ENCODE data around the gene KCNQ4. TPM values are rescaled to one million over a fixed set of nuclear protein-coding genes. Genes with fewer than 3 reads are reported as not detected.

KCNQ4 gene
- polyA plus RNA-seq, 1 experiment, result 0.06 TPM

GRCh38 chr1:40760984-40761383 lies 22.6 kb upstream of the KCNQ4 start:
- Histone ChIP-seq H3K4me3 (ENCODE audit: low read depth, low read length) (no peak overlapping the region), H3K27me3 (ENCODE audit: control insufficient read depth, insufficient read depth, low read length) (no peaks in the 10 kb centered on the region), H3K36me3 (ENCODE audit: control insufficient read depth, insufficient read depth, low read length) (peaks cover 12% of the 10 kb centered on the region)
- ChIA-PET CTCF (no interaction called here), POLR2A (no interaction called here)
- DNase-seq (ENCODE audit: low read depth), result no peak
- no peak for TF ChIP-seq CTCF (IDR thresholded peaks at IDR 0.05; ENCODE audit: insufficient read depth, low read depth, low read length)

- DNase-seq (ENCODE audit: low read depth), result no peak
- no peak for TF ChIP-seq CTCF (IDR thresholded peaks at IDR 0.05; ENCODE audit: insufficient read depth, low read depth, low read length)
- Histone ChIP-seq H3K4me3 (ENCODE audit: low read depth, low read length) (no peak overlapping the region), H3K36me3 (ENCODE audit: control insufficient read depth, insufficient read depth, low read length) (peaks cover 13% of the 10 kb centered on the region), H3K27me3 (ENCODE audit: control insufficient read depth, insufficient read depth, low read length) (no peaks in the 10 kb centered on the region)
- CTCF ChIA-PET, result interaction anchor here (1.3 kb wide), 1 partner anchor 12 kb away, joined by 3 read pairs; no protein-coding TSS in a partner anchor
- POLR2A ChIA-PET, result no interaction called here
Measured at GRCh38 chr1:40762144-40762923, 21.3 kb upstream of the KCNQ4 start.

- DNase-seq (ENCODE audit: low read depth), result no peak
- ChIA-PET POLR2A (no interaction called here), CTCF (interaction anchor here (0.9 to 2.9 kb wide), 8 partner anchors 7 to 61 kb away, joined by 3 to 22 read pairs (median 4); no protein-coding TSS in a partner anchor)
- Histone ChIP-seq H3K27me3 (ENCODE audit: control insufficient read depth, insufficient read depth, low read length) (no peaks in the 10 kb centered on the region), H3K4me3 (ENCODE audit: low read depth, low read length) (no peak overlapping the region), H3K36me3 (ENCODE audit: control insufficient read depth, insufficient read depth, low read length) (peaks cover 12% of the 10 kb centered on the region)
- no peak for TF ChIP-seq CTCF (IDR thresholded peaks at IDR 0.05; ENCODE audit: insufficient read depth, low read depth, low read length)
Measured at GRCh38 chr1:40763742-40764532, 19.6 kb upstream of the KCNQ4 start.

GRCh38 chr1:40764981-40765380 lies 18.6 kb upstream of the KCNQ4 start:
- TF ChIP-seq CTCF (IDR thresholded peaks at IDR 0.05; ENCODE audit: insufficient read depth, low read depth, low read length), result no peak
- Histone ChIP-seq H3K4me3 (ENCODE audit: low read depth, low read length) (no peak overlapping the region), H3K36me3 (ENCODE audit: control insufficient read depth, insufficient read depth, low read length) (peaks cover 10% of the 10 kb centered on the region), H3K27me3 (ENCODE audit: control insufficient read depth, insufficient read depth, low read length) (no peaks in the 10 kb centered on the region)
- CTCF ChIA-PET, result interaction anchor here (1.0 to 2.9 kb wide), 7 partner anchors 8 to 62 kb away, joined by 3 to 22 read pairs (median 4); no protein-coding TSS in a partner anchor
- POLR2A ChIA-PET, result no interaction called here
- no peak for DNase-seq (ENCODE audit: low read depth)

GRCh38 chr1:40766017-40766416 lies 17.6 kb upstream of the KCNQ4 start:
- POLR2A ChIA-PET, result no interaction called here
- no peak for DNase-seq (ENCODE audit: low read depth)
- Histone ChIP-seq H3K4me3 (ENCODE audit: low read depth, low read length) (no peak overlapping the region), H3K36me3 (ENCODE audit: control insufficient read depth, insufficient read depth, low read length) (peaks cover 10% of the 10 kb centered on the region), H3K27me3 (ENCODE audit: control insufficient read depth, insufficient read depth, low read length) (no peaks in the 10 kb centered on the region)
- TF ChIP-seq CTCF (IDR thresholded peaks at IDR 0.05; ENCODE audit: insufficient read depth, low read depth, low read length), result no peak
- CTCF ChIA-PET, result interaction anchor here (0.7 to 2.9 kb wide), 5 partner anchors 8 to 186 kb away, joined by 3 to 22 read pairs (median 3); no protein-coding TSS in a partner anchor

Data from BJ (cell line).